Stimulated activated CD4-positive, alpha-beta T cell treated with anti-CD3 and anti-CD28 coated beads, Interleukin-4, amount 100 ng/mL, for 48 hours (primary cell): ENCODE data around the gene RYK.
"Not testable (repeated sequence)": the region's sequence is repeated elsewhere in the genome, so short reads cannot be mapped to it uniquely, and the experiment has no call there.

Experiments used
- DNase-seq, 2 donors: peaks; one replicate each; pipeline ENCODE4 v3.0.0-alpha.2; 2020; ENCODE audit warnings: low read depth in 2 of 2

Gene RYK

DNA sequence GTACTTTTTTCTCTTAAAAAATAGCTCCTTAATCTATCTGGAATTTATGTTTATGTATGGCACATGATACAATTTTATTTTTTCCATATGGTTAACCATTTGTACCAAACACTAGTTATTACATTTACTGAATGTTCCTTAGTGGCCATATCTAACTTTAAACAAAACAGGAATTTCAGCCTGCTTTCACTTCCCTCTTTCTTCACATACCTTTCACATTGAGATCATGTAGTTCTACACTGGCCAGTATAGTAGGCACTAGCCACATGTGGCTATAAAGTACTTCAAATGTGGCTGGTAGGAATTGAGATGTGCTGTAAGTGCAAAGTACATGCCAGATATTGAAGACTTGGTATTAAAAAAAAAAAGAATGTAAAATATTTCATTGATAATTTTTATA, 4.7 kb upstream of the RYK start:
- DNase-seq = no peak

DNA sequence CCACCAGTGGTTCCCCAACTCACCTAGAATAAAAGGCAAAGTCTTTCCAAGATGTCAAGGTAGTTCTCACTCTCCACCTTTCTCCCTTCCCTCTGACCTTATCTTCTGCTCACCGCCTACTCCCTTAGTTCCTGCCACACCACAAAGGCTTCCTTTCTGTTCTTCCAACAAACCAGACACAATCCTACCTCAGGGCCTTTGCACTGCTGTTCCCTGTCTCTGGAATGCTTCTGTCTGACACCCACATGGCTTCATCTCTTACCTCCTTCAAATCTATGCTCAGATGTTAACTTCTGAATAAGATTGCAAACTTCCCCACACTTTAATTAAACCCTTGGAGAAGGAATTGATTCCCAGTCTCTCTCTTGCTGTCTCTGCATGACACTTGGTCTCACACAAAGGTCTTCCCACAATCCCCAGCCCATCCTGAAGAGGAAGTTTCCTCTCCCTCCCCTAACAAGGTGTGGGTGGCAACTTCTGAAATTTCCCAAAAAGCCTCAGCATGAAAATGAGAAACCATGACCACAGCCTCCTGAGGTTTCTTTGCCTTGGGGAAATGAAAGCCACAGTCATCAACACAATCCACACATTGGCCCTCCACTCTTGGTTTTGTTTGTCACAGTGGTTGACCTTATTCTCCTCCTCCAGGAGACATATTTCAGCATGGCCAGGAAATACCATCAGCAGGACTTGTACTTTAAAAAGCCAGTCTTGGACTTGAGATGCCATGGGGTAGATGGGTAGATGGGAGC, 3.0 kb upstream of the RYK start:
- no peak for DNase-seq

DNA sequence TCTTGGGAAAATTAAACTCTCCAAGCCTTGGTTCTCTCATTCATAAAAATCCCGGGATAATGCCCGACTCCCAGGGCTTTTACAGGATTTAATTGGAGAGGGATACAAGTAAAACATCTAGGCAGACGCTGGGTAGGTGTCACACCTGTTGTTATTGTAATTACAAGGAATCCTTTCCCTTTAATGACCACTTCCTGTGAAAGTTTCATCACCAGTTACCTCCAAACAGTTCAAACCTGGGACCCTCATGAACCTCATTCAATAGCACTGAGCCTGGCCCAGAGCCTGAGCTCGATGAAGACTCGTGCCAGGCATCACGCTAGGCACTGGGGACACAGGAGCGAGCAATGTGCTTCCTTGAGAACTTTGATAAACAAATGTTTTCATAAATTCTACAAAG, 2.1 kb upstream of the RYK start:
- no peak for DNase-seq

DNA sequence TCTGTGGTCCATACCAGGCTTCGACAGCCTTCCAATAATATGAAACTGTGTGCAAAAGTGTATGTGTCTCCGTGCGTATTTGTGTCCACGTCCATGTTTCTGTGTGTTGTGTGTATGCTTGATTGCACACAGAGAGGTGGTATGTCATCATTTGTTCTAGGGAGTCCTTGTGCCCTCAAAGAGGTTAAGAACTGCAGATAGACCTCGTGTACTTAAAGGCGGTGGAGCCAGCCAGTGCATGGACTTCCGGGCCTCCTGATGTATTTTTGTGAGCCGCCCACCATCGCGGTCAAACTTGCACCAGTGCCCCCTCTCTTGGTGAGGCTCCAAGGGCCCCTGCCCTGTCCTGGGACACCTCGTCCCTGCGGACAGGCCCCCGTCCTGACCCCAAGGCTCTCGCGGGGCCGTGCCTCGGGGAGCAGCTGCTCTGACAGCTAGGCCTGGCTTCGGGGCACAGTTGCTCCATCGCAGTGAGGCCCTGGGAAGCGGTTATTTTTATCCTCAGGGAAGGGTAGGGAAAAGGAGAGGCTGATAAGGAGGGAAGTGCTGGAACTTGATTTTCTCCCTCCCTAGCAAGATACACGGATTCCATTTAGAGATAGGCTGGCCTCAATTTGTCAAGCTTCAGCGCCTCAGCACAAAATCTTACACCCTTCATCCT, 1.2 kb upstream of the RYK start:
- no peak for DNase-seq

DNA sequence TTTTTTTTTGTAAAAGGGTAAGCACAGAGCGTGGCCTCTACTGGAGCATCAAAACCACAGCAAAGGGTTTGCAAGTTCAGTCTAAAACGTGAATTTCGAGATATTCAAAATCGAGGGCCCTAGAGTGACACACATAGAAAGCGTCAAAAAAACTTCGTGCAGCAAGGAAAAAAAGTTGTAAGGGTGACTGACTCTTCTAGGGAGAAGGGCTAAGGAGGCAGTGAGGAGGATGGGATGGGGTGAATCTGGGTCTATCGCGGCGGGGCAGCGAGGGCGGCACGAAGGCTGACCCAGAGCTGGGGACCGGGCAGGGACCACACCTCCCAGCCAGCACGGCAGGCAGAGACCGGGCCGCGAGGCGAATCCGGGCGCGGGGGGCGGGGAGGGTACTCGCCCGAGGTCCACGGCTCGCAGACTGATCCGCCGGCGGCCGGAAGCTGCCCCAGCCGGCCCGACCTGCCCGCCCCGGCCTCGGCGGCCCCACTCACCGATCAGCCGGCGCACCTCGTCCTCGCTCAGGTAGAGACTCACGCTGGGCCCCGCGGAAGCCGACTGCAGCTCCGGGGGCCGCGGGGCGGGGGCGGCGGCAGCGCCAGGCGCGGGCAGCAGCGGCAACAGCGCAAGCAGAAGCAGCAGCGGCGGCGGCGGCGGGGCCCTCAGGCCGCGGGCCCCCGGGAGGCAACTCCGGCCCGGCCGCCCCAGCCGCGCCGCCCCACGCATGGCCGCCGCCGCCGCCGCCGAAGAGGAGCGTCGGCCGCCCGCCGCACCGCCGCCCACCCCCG, 533 bp downstream of the RYK start:
- DNase-seq = peak; percentile 22 to 42

DNA sequence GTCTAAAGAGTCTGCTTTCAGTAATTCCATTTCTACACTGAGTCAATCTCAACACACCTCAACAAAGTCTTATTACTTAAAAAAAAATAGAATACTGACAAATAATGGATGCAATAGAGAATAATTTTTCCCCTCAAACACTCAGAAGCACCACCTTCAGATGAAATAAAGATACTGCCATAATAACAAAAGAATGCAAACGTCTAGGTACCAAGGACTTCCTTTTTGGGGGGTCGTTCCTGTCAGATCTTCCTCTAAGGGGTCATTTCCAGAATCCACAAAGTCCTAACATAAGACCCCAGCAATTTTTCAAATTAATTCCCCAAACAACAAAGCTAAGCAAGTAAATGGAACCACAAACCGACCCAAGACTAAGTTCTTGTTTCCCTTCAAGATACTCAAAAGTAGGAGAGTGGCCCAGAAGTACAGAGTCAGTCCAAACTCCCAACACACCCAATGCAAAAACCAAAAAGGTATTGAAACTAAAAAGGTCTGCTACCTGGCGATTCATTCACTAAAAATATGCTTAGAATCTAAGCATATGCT, 1.3 kb downstream of the RYK start:
- no peak for DNase-seq

DNA sequence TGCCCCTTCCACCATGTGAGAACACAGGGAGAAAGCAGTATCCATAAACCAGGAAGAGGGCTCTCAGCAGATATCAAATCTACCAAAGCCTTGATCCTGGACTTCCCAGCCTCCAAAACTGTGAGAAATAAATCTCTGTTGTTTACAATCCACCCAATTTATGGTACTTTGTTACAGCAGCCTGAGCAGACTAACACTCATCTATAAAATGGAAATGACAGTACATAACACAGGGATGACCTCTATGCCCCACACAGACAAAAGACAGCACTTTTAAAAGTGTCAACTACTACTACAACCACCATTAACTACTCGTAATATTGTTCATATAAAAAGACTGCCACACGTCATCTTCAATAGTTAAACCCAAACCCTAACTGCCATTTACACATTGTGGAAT, 5.7 kb downstream of the RYK start:
- no peak for DNase-seq

DNA sequence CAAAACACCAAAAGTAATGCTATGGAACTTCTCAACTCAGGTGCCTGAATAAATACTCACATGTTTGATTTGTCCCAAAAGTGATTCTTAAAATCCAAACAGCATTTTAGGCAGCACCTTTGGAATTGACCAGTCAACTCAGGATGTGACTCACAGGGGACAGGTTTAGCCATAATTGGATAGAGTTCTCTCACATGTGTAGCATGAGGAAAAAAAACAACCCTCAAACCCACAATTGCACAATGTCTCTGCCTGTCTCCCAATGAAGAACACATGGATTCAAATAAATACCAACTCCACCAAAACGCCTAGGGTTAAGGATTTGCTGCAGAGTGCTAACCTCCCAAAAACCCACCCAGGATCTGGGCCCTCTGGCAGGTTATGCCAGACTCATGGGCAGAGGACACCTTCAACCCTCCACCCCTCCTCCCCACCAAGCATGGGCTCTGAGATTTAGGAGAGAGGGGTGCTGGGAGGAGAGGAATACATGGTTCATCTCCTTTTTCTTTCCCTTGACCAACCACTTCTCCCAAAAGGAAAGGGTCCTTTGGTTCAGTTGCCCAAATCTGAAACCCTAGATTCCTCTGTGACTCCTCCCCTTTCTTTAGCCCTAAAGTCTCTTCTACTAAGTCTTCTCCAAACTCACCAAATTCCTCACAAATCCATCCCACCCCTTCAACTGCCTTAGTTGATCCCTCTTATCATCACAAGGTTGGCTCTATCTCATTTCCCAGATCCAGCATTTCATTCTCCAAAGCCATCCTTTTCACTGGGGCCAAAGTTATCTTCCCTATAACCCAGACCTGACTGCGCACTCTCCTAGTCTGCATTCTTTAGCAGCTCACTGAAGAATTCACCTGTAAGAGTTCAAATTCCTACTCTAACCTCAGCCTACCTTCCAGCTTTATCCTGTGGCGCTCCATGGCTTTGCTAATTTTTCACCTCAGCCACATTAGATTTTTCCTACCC, 7.7 kb downstream of the RYK start:
- DNase-seq = no peak

DNA sequence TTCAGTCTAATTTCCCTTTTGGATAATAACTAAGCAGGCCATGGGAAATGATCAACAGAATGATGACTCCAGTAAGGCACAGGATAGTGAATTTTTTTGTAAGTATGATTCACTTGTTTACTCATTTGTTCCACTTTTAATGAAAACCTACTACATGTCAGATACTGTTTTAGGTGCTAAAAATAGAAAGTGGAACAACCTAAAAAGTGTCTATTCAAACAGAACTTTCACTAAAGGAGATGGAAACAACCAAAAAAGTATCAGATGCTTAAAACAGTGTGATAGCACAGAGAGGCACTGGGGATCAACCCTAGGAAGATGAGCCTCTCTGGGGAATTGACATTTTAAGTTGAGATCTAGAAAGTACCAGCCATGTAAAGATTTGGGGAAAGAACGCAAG, 11.1 kb downstream of the RYK start:
- DNase-seq = no peak

DNA sequence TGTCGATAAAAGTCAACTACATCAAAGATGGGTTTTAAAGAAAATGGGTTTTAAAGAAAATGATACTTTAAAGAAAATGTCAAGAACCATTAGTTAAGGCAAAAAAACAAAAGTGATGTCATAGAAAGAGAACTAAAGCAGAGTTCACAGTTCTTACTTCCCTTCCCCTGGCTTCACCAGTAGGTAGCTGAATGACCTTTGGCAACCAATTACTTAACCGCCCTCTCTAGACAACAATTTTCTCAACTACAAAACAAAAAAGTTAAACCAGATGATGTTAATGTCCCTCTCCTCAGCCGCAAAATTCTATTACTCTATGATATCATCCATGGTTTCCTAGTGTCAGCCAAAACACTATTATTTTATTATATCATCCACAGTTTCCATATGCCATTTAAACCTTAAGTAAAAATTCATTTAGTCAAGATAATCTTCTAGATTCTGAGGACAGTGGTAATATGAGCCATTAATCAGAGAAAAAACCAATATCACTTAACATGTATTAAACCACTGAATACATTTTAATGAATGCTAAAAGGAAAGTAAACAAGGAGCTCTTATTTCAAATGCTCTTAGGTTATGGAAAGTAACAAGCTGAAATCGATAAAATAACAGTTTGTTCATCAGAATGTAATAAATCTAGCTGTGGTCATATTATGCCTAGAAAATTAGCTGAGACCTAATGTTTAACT, 13.1 kb downstream of the RYK start:
- no peak for DNase-seq

DNA sequence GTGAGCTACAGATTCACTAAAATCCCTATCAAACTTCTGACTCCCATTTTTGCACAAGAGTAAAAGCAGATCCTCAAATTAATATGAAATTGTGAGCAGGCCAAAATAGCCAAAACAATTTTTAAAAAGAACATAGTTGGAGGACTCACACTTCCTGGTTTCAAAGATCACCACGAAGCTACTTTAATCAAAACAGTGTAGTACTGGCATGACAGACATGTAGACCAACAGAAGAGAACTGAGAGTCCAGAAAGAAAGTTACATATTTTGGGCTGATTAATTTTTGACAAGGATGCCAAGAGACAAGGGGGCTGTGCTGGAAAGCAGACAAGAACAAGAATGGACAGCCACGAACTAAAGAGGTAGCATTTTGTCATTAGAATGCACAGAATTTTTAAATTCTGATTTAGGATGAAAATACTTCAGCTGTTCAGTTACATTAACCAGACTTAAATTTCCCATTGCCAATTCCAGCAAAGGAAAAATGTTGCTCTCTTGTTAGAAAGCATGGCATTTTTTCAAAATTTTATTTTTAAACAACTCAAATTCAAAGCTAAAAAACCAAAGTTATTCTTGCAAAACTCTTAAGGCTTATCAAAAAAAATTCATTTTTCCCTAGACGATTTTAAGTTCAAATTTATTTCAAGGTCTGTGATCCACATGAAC, 14.0 kb downstream of the RYK start:
- no peak for DNase-seq

DNA sequence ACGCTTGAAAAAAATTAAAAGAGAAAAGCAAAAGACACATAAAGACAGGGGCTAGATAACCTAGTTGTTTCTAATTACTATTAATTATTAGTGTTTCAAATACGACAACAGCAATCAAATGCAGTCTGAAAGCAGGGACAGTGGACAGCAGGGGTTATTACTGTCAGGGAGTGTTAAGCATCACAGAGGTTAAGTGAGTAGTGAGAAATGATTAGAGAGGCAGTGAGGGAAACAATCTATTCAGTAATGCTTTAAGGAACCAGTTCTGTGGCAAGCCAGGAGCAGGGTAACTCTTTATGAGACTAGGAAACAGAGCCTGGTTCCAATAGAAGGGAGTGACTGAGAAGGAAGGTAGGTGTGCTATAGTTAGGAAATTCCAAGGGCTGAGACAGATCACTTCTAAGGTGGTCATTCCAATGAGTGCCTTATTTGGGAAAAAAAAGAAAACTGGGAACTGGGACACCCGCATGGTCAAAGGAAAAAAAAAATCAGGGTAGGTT, 15.0 kb downstream of the RYK start:
- no peak for DNase-seq

DNA sequence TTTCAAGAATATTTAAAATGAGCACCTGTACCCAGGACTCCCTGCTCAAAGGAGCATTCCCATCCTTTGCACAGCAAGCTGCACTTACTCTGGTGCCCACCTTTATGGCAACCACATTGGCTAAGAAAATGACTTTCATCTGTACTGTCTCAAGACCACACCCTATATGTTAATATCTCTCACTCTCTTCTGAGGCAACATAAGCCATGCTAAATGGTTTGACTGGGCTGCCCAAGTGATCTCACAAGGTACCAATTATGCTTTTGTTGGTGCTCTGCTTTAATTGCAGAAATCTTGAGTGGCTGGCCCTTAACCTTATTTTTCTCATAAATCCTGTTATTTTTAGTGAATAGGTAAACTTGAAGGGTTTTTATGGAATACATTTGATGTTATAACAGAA, 17.7 kb downstream of the RYK start:
- DNase-seq = no peak

DNA sequence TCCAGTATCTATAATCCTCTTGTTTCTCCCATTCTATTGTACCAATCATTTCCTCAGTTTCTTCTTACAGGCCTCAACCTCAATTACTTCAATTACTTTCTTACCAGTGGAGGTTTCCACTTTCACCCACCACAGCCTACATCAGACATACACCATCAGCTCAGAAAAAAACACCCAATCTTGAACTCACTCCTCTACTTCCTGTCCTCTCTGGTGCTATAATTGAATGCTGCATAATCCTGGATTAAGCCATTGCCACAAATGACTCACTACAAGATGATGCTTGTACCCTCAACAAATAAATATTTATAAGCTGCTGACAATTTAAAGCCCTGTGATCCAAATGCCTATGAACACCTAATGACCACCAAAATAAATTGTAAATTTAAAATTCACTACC, 18.5 kb downstream of the RYK start:
- no peak for DNase-seq

DNA sequence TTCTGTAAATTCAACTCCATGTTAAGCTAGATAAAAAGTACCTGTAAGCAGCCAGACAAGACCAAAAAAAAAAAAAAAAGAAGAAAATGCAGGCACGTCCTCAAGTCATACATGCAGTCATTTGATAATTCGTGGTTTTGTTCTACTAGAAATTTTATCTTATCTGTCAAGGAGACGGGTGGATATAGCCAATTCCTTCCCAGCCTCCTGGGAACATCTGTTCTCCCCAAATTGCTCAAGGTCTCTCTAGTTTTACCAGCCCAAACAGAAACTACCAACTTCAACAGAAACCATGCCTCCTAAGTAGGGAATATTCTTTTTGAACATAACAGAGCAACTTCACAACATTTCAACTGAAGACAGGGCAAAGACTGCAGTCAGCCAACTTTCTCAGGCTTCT, 19.5 kb downstream of the RYK start:
- no peak for DNase-seq

DNA sequence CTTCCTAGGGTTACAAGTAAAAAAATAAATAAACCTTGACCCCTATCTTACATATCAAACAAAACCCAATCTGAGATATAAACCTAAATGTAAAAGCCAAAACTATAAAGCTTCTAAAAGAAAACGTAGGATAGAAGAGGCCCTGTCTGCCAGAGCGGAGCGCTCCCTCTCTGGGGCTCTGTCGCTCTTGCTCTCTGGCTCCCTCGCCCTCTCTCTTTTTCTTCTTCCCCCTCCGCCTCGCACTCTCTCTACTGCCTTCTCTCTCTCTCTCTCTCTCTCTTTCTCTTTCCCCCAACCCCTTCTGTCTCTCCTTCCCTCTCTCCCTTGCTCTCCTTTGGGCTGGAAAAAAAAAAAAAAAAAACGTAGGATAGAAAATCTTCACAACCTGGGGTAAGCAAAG, 21.6 kb downstream of the RYK start:
- no peak for DNase-seq

DNA sequence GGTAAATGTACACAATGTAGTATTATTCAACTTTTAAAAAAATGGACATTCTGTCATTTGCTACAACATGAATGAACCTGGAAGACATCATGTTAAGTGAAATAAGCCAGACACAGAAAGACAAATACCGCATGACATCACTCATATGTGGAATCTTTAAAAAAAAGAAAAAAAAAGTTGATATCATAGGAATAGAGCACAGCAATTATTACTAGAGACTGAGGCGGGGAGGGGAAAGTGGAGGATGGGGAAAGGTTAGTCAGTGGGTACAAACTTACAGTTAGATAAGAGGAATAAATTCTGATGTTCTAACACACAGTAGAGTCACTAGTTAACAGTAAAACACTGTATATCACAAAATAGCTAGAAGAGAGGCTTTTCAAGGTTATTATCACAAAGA, 22.2 kb downstream of the RYK start:
- DNase-seq = no peak

DNA sequence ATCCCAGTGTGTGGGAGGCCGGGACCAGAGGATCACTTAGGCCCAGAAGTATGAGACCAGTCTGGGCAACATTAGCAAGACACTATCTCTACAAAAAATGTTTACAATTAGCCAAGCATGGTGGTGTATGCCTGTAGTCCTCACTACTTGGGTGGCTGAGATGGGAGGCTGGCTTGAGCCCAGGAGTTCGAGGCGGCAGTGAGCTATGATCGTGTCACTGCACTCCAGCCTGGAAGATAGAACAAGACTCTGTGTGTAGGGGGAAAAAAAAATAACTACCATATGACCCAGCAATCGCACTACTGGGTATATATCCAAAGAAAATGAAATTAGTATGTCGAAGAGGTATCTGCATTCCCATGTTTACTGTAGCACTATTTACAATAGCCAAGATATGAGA, 22.6 kb downstream of the RYK start:
- no peak for DNase-seq

DNA sequence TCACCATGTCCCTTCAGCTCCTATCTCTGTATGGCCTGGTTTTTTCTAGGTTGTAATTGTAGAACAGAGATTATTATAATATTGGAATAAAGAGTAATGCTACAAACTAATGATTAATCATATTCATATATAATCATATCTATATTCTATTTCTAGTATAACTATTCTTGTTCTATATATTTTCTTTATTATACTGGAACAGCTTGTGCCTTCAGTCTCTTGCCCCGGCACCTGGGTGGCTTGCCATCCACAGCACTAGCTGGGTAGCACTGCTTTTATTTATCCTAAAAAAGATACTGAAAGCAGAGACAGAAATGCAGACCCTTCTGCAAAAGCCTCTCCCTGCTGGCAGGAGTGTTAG, 25.9 kb downstream of the RYK start:
- DNase-seq = not testable (repeated sequence)

DNA sequence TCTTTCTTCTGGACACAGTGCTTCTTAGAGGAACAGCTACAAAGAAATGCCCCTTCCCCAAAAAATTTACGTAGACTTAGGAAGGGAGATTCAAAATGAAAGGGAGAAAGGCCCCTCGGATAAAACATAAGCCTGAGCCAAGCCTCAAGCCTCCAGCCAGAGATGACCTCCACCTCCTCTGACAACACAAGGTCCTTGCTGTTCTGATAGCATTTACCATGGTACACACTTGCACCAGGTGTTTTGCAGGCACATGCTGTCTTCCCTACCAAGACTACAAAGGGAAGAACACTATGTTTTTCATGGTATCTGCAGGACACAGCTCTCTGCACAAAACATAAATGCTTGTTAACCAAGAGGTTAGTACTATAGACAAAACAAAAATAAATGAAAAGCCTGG, 27.8 kb downstream of the RYK start:
- no peak for DNase-seq
